Measurements from ENCODE around the gene KCNQ1. TPM values are rescaled to one million over a fixed set of nuclear protein-coding genes. Genes with fewer than 3 reads are reported as not detected.

KCNQ1 gene
- total and polyA plus RNA-seq, 2 donors (not counting 1 experiment from before 2014, with no cell fraction given): 21.5 to 28.8 TPM

DNA sequence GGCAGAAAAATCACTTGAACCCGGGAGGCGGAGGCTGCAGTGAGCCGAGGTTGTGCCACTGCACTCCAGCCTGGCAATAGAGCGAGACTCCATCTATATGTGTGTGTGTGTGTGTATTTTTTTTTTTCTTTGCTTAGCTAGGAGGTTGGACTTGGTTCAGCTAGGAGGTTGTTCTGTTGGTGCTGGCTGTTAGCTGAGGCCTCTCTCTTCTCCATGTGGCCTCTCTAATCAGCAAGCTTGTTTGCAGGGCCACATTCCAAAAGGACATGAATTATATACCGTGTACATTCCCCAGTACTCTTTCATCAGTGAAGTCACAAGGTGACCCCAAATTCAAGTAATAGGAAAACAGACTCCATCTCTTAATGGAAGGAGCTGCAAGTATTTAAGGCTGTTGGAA lies 322.3 kb downstream of the KCNQ1 start:
- Histone ChIP-seq H4K20me1 (ENCODE audit: control insufficient read depth, insufficient read depth, low read length, poor library complexity, severe bottlenecking) (no peaks in the 10 kb centered on the region), H3K9me3 (ENCODE audit: control extremely low read depth in 1 of 3, control insufficient read depth in 2 of 3, insufficient read depth in 1 of 3, low read length in 2 of 3) (peaks cover 0 to 3% (median 1%) of the 10 kb centered on the region in 3 donors), H3K27me3 (replicated peaks in 1 of 4; ENCODE audit: control extremely low read depth in 1 of 4, control insufficient read depth in 3 of 4, insufficient read depth in 4 of 4, low read length in 3 of 4) (no peaks in the 10 kb centered on the region), H3K79me2 (ENCODE audit: control insufficient read depth, insufficient read depth, low read length) (no peaks in the 10 kb centered on the region), H3K4me1 (ENCODE audit: control insufficient read depth in 2 of 2, insufficient read depth in 2 of 2, low read length in 2 of 2) (no peaks in the 10 kb centered on the region), H3K36me3 (replicated peaks in 1 of 2; ENCODE audit: control extremely low read depth in 1 of 2, control insufficient read depth in 1 of 2, extremely low read depth in 1 of 2, insufficient read depth in 2 of 2, low read length in 1 of 2) (peaks cover 0 to 20% of the 10 kb centered on the region in 2 experiments), H3K9ac (ENCODE audit: low read length) (no peak overlapping the region), H3K4me2 (replicated peaks; ENCODE audit: low read depth, low read length, poor library complexity, severe bottlenecking) (no peak overlapping the region), H3K4me3 (ENCODE audit: control extremely low read depth in 1 of 5, extremely low read depth in 1 of 5, insufficient read depth in 1 of 5, low read depth in 2 of 5, low read length in 4 of 5) (no peak overlapping the region), H2AFZ (ENCODE audit: insufficient read depth, low read depth, low read length, poor library complexity, severe bottlenecking) (no peak overlapping the region), H3K27ac (ENCODE audit: low read length in 2 of 2) (no peak overlapping the region)
- Mint-ChIP-seq H3K9me3 (ENCODE audit: insufficient read depth) (no peaks in the 10 kb centered on the region), H3K4me3 (no peak overlapping the region), H3K4me1 (no peaks in the 10 kb centered on the region), H3K27ac (no peak overlapping the region), H3K27me3 (peaks cover 4% of the 10 kb centered on the region)
- no peak for DNase-seq
- no peak for ATAC-seq (ENCODE audit: low read depth)
- intact Hi-C loops (cut with micrococcal nuclease): no loop called here
- ChIA-PET CTCF (no interaction called here), POLR2A (no interaction called here)
- 96% methylated on average over 4 of the region's 5 CpGs for WGBS (ENCODE audit: insufficient coverage)
- TF ChIP-seq EZH2 (IDR thresholded peaks at IDR 0.05; ENCODE audit: borderline replicate concordance, insufficient read depth, low read depth, low read length, poor library complexity, severe bottlenecking): no peak
- TF ChIP-seq CTCF (IDR thresholded peaks at IDR 0.05): no peak

GRCh38 chr11:2767801-2768200 lies 323.0 kb downstream of the KCNQ1 start:
- Mint-ChIP-seq H3K4me3 (no peak overlapping the region), H3K9me3 (ENCODE audit: insufficient read depth) (no peaks in the 10 kb centered on the region), H3K27ac (no peak overlapping the region), H3K4me1 (no peaks in the 10 kb centered on the region), H3K27me3 (peaks cover 4% of the 10 kb centered on the region)
- ChIA-PET CTCF (no interaction called here), POLR2A (no interaction called here)
- DNase-seq: no peak
- no peak overlapping the region for H3K4me2 ChIP-seq (replicated peaks; ENCODE audit: low read depth, low read length, poor library complexity, severe bottlenecking)
- no peak overlapping the region for H2AFZ ChIP-seq (ENCODE audit: insufficient read depth, low read depth, low read length, poor library complexity, severe bottlenecking)
- 82% methylated on average over 6 of the region's 8 CpGs for WGBS (ENCODE audit: insufficient coverage)
- no peak for TF ChIP-seq CTCF (IDR thresholded peaks at IDR 0.05)
- TF ChIP-seq EZH2 (IDR thresholded peaks at IDR 0.05; ENCODE audit: borderline replicate concordance, insufficient read depth, low read depth, low read length, poor library complexity, severe bottlenecking): no peak
- H4K20me1 ChIP-seq (ENCODE audit: control insufficient read depth, insufficient read depth, low read length, poor library complexity, severe bottlenecking): no peaks in the 10 kb centered on the region
- H3K9me3 ChIP-seq (ENCODE audit: control extremely low read depth in 1 of 3, control insufficient read depth in 2 of 3, insufficient read depth in 1 of 3, low read length in 2 of 3): peaks cover 0 to 1% (median 0%) of the 10 kb centered on the region in 3 donors
- intact Hi-C loops (cut with micrococcal nuclease): no loop called here
- no peaks in the 10 kb centered on the region for H3K4me1 ChIP-seq (ENCODE audit: control insufficient read depth in 2 of 2, insufficient read depth in 2 of 2, low read length in 2 of 2)
- peaks cover 0 to 22% of the 10 kb centered on the region in 2 experiments for H3K36me3 ChIP-seq (replicated peaks in 1 of 2; ENCODE audit: control extremely low read depth in 1 of 2, control insufficient read depth in 1 of 2, extremely low read depth in 1 of 2, insufficient read depth in 2 of 2, low read length in 1 of 2)
- H3K27me3 ChIP-seq (replicated peaks in 1 of 4; ENCODE audit: control extremely low read depth in 1 of 4, control insufficient read depth in 3 of 4, insufficient read depth in 4 of 4, low read length in 3 of 4): no peaks in the 10 kb centered on the region
- ATAC-seq (ENCODE audit: low read depth): no peak
- H3K27ac ChIP-seq (ENCODE audit: low read length in 2 of 2): no peak overlapping the region
- no peak overlapping the region for H3K9ac ChIP-seq (ENCODE audit: low read length)
- no peak overlapping the region for H3K4me3 ChIP-seq (ENCODE audit: control extremely low read depth in 1 of 5, extremely low read depth in 1 of 5, insufficient read depth in 1 of 5, low read depth in 2 of 5, low read length in 4 of 5)
- H3K79me2 ChIP-seq (ENCODE audit: control insufficient read depth, insufficient read depth, low read length): no peaks in the 10 kb centered on the region

Data from B cell (primary cell).